Measurements from ENCODE around the gene MAP7D2.
A peak's percentile ranks its signal among the peaks of the same experiment; 100 is the strongest.

Gene MAP7D2

GRCh38 chrX:19975845-19976244, 140.9 kb downstream of the MAP7D2 start:
- no peak for DNase-seq

- DNase-seq, result no peak
These were observed 143.7 kb downstream of the MAP7D2 start for GRCh38 chrX:19972984-19973383.

- peak in 4 of 56 donors; percentile 0 to 3 (median 0) for DNase-seq
These were observed 148.4 kb downstream of the MAP7D2 start for GRCh38 chrX:19968276-19968675.

GRCh38 chrX:19966056-19966455, 150.7 kb downstream of the MAP7D2 start:
- no peak for DNase-seq

GRCh38 chrX:19964017-19964710, 152.5 kb downstream of the MAP7D2 start:
- no peak for DNase-seq

GRCh38 chrX:19960913-19961312, 155.8 kb downstream of the MAP7D2 start:
- no peak for DNase-seq

GRCh38 chrX:19958552-19959486, 157.9 kb downstream of the MAP7D2 start:
- no peak for DNase-seq

- DNase-seq, result no peak
These were observed 159.8 kb downstream of the MAP7D2 start for GRCh38 chrX:19956923-19957322.

Measured in nucleus accumbens (tissue), 56 donors.